Measurements from ENCODE around the gene SIDT2. TPM values are rescaled to one million over a fixed set of nuclear protein-coding genes. Genes with fewer than 3 reads are reported as not detected.

Gene SIDT2
- total and polyA plus RNA-seq, 2 of the 4 experiments (the other 2 are of a cell fraction): 7.3 to 30.3 TPM

GRCh38 chr11:117191680-117192400 lies 13.3 kb downstream of the SIDT2 start:
- no peaks in the 10 kb centered on the region for H4K20me1 ChIP-seq (ENCODE audit: insufficient read depth, low read length)
- in situ Hi-C loops (cut with MboI; ENCODE audit: low sequenced_read_pairs): no loop called here
- H2BK20ac ChIP-seq (ENCODE audit: low read depth, low read length): no peak overlapping the region
- no peak overlapping the region for H2AFZ ChIP-seq (replicated peaks; ENCODE audit: low read length, poor library complexity)
- TF ChIP-seq POLR2A (IDR thresholded peaks at IDR 0.05; ENCODE audit: low read depth, low read length) (no peak), FOS (IDR thresholded peaks at IDR 0.05; ENCODE audit: low read depth, low read length) (no peak), RCOR1 (IDR thresholded peaks at IDR 0.05; ENCODE audit: insufficient replicate concordance, low read length) (no peak), CHD1 (IDR thresholded peaks at IDR 0.05; ENCODE audit: low read depth, low read length) (no peak), MXI1 (IDR thresholded peaks at IDR 0.05; ENCODE audit: borderline replicate concordance, low read depth, low read length) (no peak), CTCF (conservative IDR thresholded peaks at IDR 0.05; ENCODE audit: low read depth, low read length) (no peak), CEBPB (IDR thresholded peaks at IDR 0.05; ENCODE audit: low read depth, low read length) (no peak), BHLHE40 (IDR thresholded peaks at IDR 0.05; ENCODE audit: low read depth, low read length) (no peak), USF2 (IDR thresholded peaks at IDR 0.05; ENCODE audit: low read depth, low read length) (no peak), RFX5 (IDR thresholded peaks at IDR 0.05; ENCODE audit: low read depth, low read length) (no peak), ELK1 (IDR thresholded peaks at IDR 0.05; ENCODE audit: borderline replicate concordance, low read depth, low read length) (no peak), MAZ (IDR thresholded peaks at IDR 0.05; ENCODE audit: borderline replicate concordance, low read depth, low read length) (no peak), SMC3 (IDR thresholded peaks at IDR 0.05; ENCODE audit: low read depth, low read length) (no peak), MAFK (IDR thresholded peaks at IDR 0.05; ENCODE audit: low read depth, low read length) (no peak), NFE2L2 (IDR thresholded peaks at IDR 0.05; ENCODE audit: low read depth, low read length) (no peak), RAD21 (IDR thresholded peaks at IDR 0.05; ENCODE audit: low read length) (no peak)
- no peak overlapping the region for H2BK15ac ChIP-seq (ENCODE audit: low read depth, low read length)
- H3K79me1 ChIP-seq (ENCODE audit: low read depth in 1 of 2, low read length in 2 of 2): peaks cover 0 to 3% of the 10 kb centered on the region in 2 experiments; a peak in 2 of 4 replicates
- H4K5ac ChIP-seq (ENCODE audit: low read depth, low read length): no peak overlapping the region
- no peaks in the 10 kb centered on the region for H3K4me1 ChIP-seq (ENCODE audit: control insufficient read depth, insufficient read depth, low read length)
- H3K9me1 ChIP-seq (ENCODE audit: insufficient read depth, low read length): peaks cover 4% of the 10 kb centered on the region; the same call in 1 of the 2 replicates
- H3K9me3 ChIP-seq (ENCODE audit: control insufficient read depth, insufficient read depth, low read length): no peaks in the 10 kb centered on the region
- no peak overlapping the region for H3K27ac ChIP-seq (ENCODE audit: insufficient read depth, low read length)
- H3K9ac ChIP-seq (ENCODE audit: low read depth, low read length): no peak overlapping the region
- H3K14ac ChIP-seq (replicated peaks; ENCODE audit: low read depth, low read length): no peak overlapping the region
- H4K8ac ChIP-seq (ENCODE audit: low read depth in 2 of 2, low read length in 2 of 2): no peak overlapping the region
- H2BK5ac ChIP-seq (ENCODE audit: low read depth, low read length, poor library complexity, severe bottlenecking): no peak overlapping the region
- H2BK120ac ChIP-seq (ENCODE audit: low read depth, low read length): no peak overlapping the region
- no peak overlapping the region for H3K4ac ChIP-seq (ENCODE audit: low read depth, low read length)
- no peak for DNase-seq
- H3K18ac ChIP-seq (ENCODE audit: low read depth, low read length): no peak overlapping the region
- dilution Hi-C loops (cut with HindIII; ENCODE audit: low sequenced_read_pairs, unreplicated experiment): no loop called here
- no peak overlapping the region for H3K23ac ChIP-seq (ENCODE audit: low read depth, low read length)
- WGBS, 2 experiments (ENCODE audit: extremely low coverage in 2 of 2, insufficient read length in 1 of 2): 100% methylated on average over 9 of the region's 26 CpGs; no CpG with 5 or more reads in 1 of the 2 experiments
- H4K91ac ChIP-seq (ENCODE audit: insufficient read depth, low read depth, low read length): no peak overlapping the region
- POLR2A ChIA-PET (ENCODE audit: unreplicated experiment): no interaction called here
- no peak for ATAC-seq (ENCODE audit: low read depth)
- CTCF ChIA-PET: interaction anchor here (0.5 kb wide), 1 partner anchor 22 kb away, joined by 5 read pairs; no protein-coding TSS in a partner anchor
- H3K4me2 ChIP-seq (ENCODE audit: low read depth, low read length): no peak overlapping the region
- H3K36me3 ChIP-seq (ENCODE audit: control insufficient read depth, insufficient read depth, low read length): peaks cover 66% of the 10 kb centered on the region
- H2AK5ac ChIP-seq (ENCODE audit: low read depth, low read length): no peak overlapping the region
- intact Hi-C loops (cut with micrococcal nuclease): no loop called here
- no TSS peak for BruUV-seq (replicated peaks)
- H3K27me3 ChIP-seq (ENCODE audit: control insufficient read depth, insufficient read depth, low read length): no peaks in the 10 kb centered on the region
- no peak overlapping the region for H3K4me3 ChIP-seq (ENCODE audit: insufficient read depth, low read depth, low read length)
- no peak overlapping the region for H2AK9ac ChIP-seq (replicated peaks; ENCODE audit: low read depth, low read length, poor library complexity)
- H3K56ac ChIP-seq (ENCODE audit: extremely low read depth, insufficient read depth, low read length): no peak overlapping the region
